Thyroid gland (tissue), 4 donors: ENCODE measurements around the gene INPP5D. TPM values are rescaled to one million over a fixed set of nuclear protein-coding genes. Genes with fewer than 3 reads are reported as not detected.

Experiments
- DNase-seq, 2 donors: peaks; one replicate each; pipeline ENCODE4 v3.0.0-alpha.2; 2019
- H3K27ac ChIP-seq, 3 donors: fragments of 200-600 bp; sonication (generic); 1 replicate in 2 of 3; 2 replicates in 1 of 3; pipeline ENCODE4 v1.5.1; 2016 to 2019; ENCODE audit warnings: mild to moderate bottlenecking in 1 of 3, moderate library complexity in 1 of 3
- H3K27me3 ChIP-seq: fragments of 200-600 bp; sonication (generic); one replicate; pipeline ENCODE4 v1.5.1; 2019
- H3K36me3 ChIP-seq, 2 donors: fragments of 200-600 bp; sonication (generic); one replicate each; pipeline ENCODE4 v1.5.1; 2016 to 2019
- H3K4me1 ChIP-seq, 2 donors: fragments of 200-600 bp; sonication (generic); one replicate each; pipeline ENCODE4 v1.5.1; 2017 to 2019
- H3K4me3 ChIP-seq, 3 donors: fragments of 200-600 bp; sonication (generic); replicated peaks in 1 of 3; 1 replicate in 2 of 3; 2 replicates in 1 of 3; pipeline ENCODE4 v1.5.1; 2016; ENCODE audit warnings: mild to moderate bottlenecking in 1 of 3
- H3K9me3 ChIP-seq: fragments of 200-600 bp; sonication (generic); one replicate; pipeline ENCODE4 v1.5.1; 2017
- CTCF ChIP-seq, 6 experiments: fragments of 200-600 bp in 3 of 6; fragments of 450-650 bp in 3 of 6; sonication (generic) in 3 of 6; IDR thresholded peaks; one replicate each; pipeline ENCODE4 v1.5.1; 2016 to 2019; ENCODE audit warnings: antibody characterized with exemption in 6 of 6, mild to moderate bottlenecking in 2 of 6, inconsistent platforms in 1 of 6, moderate library complexity in 1 of 6
- POLR2A ChIP-seq, 2 donors: fragments of 450-650 bp; IDR thresholded peaks; one replicate each; pipeline ENCODE4 v1.6.1; 2017; ENCODE audit warnings: antibody characterized with exemption in 2 of 2, mild to moderate bottlenecking in 2 of 2, moderate library complexity in 1 of 2
- WGBS, 2 donors: methylation state at CpG; one replicate each; pipeline ENCODE4 v1.1.5; 2017; 5-methylcytosine and 5-hydroxymethylcytosine counted together
- intact Hi-C: fragments of 100-400 bp; cut with DNase I; formaldehyde crosslinking; loops from one replicate; pipeline ENCODE4 v1.15.1; 2023
- total RNA-seq, 4 donors: library from RNA; depleted of rRNA; stranded (reverse); fragments of >200 nt; gene quantifications; one replicate each; pipeline ENCODE4 v1.2.3, GENCODE V29; 2016

INPP5D gene
- total RNA-seq, 4 donors from 2014 or later = 7.1 to 13.4 (median 10.5) TPM

GRCh38 chr2:233142355-233142897 is 82.3 kb downstream of the INPP5D start:
- H3K9me3 ChIP-seq = no peaks in the 10 kb centered on the region
- no peaks in the 10 kb centered on the region for H3K36me3 ChIP-seq
- DNase-seq = no peak
- no peak overlapping the region for H3K4me3 ChIP-seq
- WGBS, 2 donors = 66 to 70% methylated on average over 6 of the region's 6 CpGs
- TF ChIP-seq CTCF (IDR thresholded peaks at IDR 0.05) = no peak
- no peak for TF ChIP-seq POLR2A (IDR thresholded peaks at IDR 0.05)
- no peaks in the 10 kb centered on the region for H3K4me1 ChIP-seq
- no peak overlapping the region for H3K27ac ChIP-seq
- no peaks in the 10 kb centered on the region for H3K27me3 ChIP-seq
- intact Hi-C loops = no loop called here

- H3K36me3 ChIP-seq = no peaks in the 10 kb centered on the region
- TF ChIP-seq CTCF (IDR thresholded peaks at IDR 0.05) (no peak), POLR2A (IDR thresholded peaks at IDR 0.05) (no peak)
- intact Hi-C loops = no loop called here
- DNase-seq = no peak
- H3K4me1 ChIP-seq = no peaks in the 10 kb centered on the region
- 92 to 99% methylated on average over 3 of the region's 3 CpGs for WGBS, 2 donors
- H3K9me3 ChIP-seq = no peaks in the 10 kb centered on the region
- no peak overlapping the region for H3K4me3 ChIP-seq
- H3K27ac ChIP-seq = no peak overlapping the region
- H3K27me3 ChIP-seq = no peaks in the 10 kb centered on the region
Observed at GRCh38 chr2:233143700-233144331, 83.7 kb downstream of the INPP5D start.

GRCh38 chr2:233145726-233146125 is 85.6 kb downstream of the INPP5D start:
- TF ChIP-seq POLR2A (IDR thresholded peaks at IDR 0.05) = no peak
- TF ChIP-seq CTCF (IDR thresholded peaks at IDR 0.05) = no peak
- Histone ChIP-seq H3K27ac (no peak overlapping the region), H3K27me3 (no peaks in the 10 kb centered on the region), H3K36me3 (no peaks in the 10 kb centered on the region), H3K4me1 (no peaks in the 10 kb centered on the region), H3K9me3 (no peaks in the 10 kb centered on the region), H3K4me3 (no peak overlapping the region)
- 87 to 89% methylated on average over 8 of the region's 8 CpGs for WGBS, 2 donors
- intact Hi-C loops = no loop called here
- DNase-seq = no peak

GRCh38 chr2:233146194-233146593 is 86.1 kb downstream of the INPP5D start:
- Histone ChIP-seq H3K27me3 (no peaks in the 10 kb centered on the region), H3K9me3 (no peaks in the 10 kb centered on the region), H3K36me3 (no peaks in the 10 kb centered on the region), H3K27ac (no peak overlapping the region), H3K4me1 (no peaks in the 10 kb centered on the region), H3K4me3 (no peak overlapping the region)
- WGBS, 2 donors = 85 to 93% methylated on average over 11 of the region's 11 CpGs
- no peak for DNase-seq
- intact Hi-C loops = no loop called here
- TF ChIP-seq CTCF (IDR thresholded peaks at IDR 0.05) (no peak), POLR2A (IDR thresholded peaks at IDR 0.05) (no peak)

- H3K27ac ChIP-seq = no peak overlapping the region
- H3K36me3 ChIP-seq = no peaks in the 10 kb centered on the region
- intact Hi-C loops = no loop called here
- H3K4me1 ChIP-seq = no peaks in the 10 kb centered on the region
- no peak for TF ChIP-seq POLR2A (IDR thresholded peaks at IDR 0.05)
- TF ChIP-seq CTCF (IDR thresholded peaks at IDR 0.05) = no peak
- H3K4me3 ChIP-seq = no peak overlapping the region
- no peaks in the 10 kb centered on the region for H3K9me3 ChIP-seq
- no peaks in the 10 kb centered on the region for H3K27me3 ChIP-seq
- no peak for DNase-seq
- 78 to 82% methylated on average over 16 to 22 of the region's 22 CpGs for WGBS, 2 donors
Observed at GRCh38 chr2:233147136-233147828, 87.1 kb downstream of the INPP5D start.
